Heart right ventricle (tissue), 16 donors: ENCODE measurements around the gene GPALPP1. TPM values are rescaled to one million over a fixed set of nuclear protein-coding genes. Genes with fewer than 3 reads are reported as not detected.
"Not testable (repeated sequence)": the region's sequence is repeated elsewhere in the genome, so short reads cannot be mapped to it uniquely, and the experiment has no call there.

Experiments used
- ATAC-seq, 8 donors: fragments of 200-7000 bp; cut with Tn5 transposase; one replicate each; pipeline ENCODE4 v1.9.1; 2020; ENCODE audit warnings: mild to moderate bottlenecking in 8 of 8, moderate library complexity in 8 of 8, moderate number of reproducible peaks in 1 of 8
- DNase-seq, 2 donors: peaks; one replicate each; pipeline ENCODE4 v3.0.0-alpha.2; 2020
- H3K27ac ChIP-seq, 10 donors: fragments of 200-600 bp; sonication (generic) in 2 of 10; one replicate each; pipeline versions ENCODE4 v1.5.0 to v1.8.0; 2020 to 2022; ENCODE audit warnings: mild to moderate bottlenecking in 3 of 10
- H3K27me3 ChIP-seq, 7 donors: fragments of 200-600 bp; one replicate each; pipeline ENCODE4 v1.8.0; 2021 to 2022; ENCODE audit warnings: mild to moderate bottlenecking in 2 of 7
- H3K36me3 ChIP-seq, 9 donors: fragments of 200-600 bp; sonication (generic) in 1 of 9; one replicate each; pipeline versions ENCODE4 v1.5.0 to v1.8.0; 2020 to 2022; ENCODE audit warnings: mild to moderate bottlenecking in 2 of 9
- H3K4me1 ChIP-seq, 9 donors: fragments of 200-600 bp; sonication (generic) in 1 of 9; one replicate each; pipeline versions ENCODE4 v1.5.0 to v1.8.0; 2020 to 2022; ENCODE audit warnings: mild to moderate bottlenecking in 4 of 9
- H3K4me3 ChIP-seq, 10 donors: fragments of 200-600 bp; sonication (generic) in 2 of 10; one replicate each; pipeline versions ENCODE4 v1.5.0 to v1.8.0; 2020 to 2022; ENCODE audit warnings: mild to moderate bottlenecking in 7 of 10, moderate library complexity in 2 of 10
- H3K9me3 ChIP-seq, 11 donors: fragments of 200-600 bp in 10 of 11; sonication (generic) in 2 of 11; one replicate each; pipeline versions ENCODE4 v1.5.0 to v1.8.0; 2013 to 2022; ENCODE audit warnings: mild to moderate bottlenecking in 2 of 11, control low read depth in 1 of 11, moderate library complexity in 1 of 11
- CTCF ChIP-seq, 9 donors: fragments of 200-600 bp; sonication (generic) in 2 of 9; IDR thresholded peaks; one replicate each; pipeline versions ENCODE4 v1.5.0 to v1.8.0; 2021 to 2022; ENCODE audit warnings: antibody characterized with exemption in 9 of 9, mild to moderate bottlenecking in 5 of 9, moderate library complexity in 1 of 9
- WGBS, 2 donors: extraction: QIAGEN DNeasy Blood & Tissue Kit; methylation state at CpG; one replicate each; pipeline ENCODE4 v1.1.7; 2013; ENCODE audit warnings: inconsistent platforms in 1 of 2; 5-methylcytosine and 5-hydroxymethylcytosine counted together
- intact Hi-C, 10 donors: fragments of 100-400 bp; cut with DNase I; formaldehyde crosslinking; loops; one replicate each; pipeline versions ENCODE4 v1.11.1 to v1.14.2; 2022
- long read RNA-seq, 3 donors: library from polyadenylated mRNA; unstranded; transcript quantifications; one replicate each; pipeline ENCODE4 v2.0.0, GENCODE V29; 2020 to 2021
- polyA plus RNA-seq, 2 donors: library from polyadenylated mRNA; stranded (reverse); fragments of 200-250 nt; gene quantifications; one replicate each; pipeline ENCODE4 v1.2.3, GENCODE V29; 2013
- total RNA-seq, 10 donors: library from RNA; stranded (reverse); fragmentation: NEBNext Ultra II Directional in 3 of 10; extraction: Animal tissue kit (Norgen Biotek cat#: 25700) in 3 of 10; gene quantifications; one replicate each; pipeline versions ENCODE4 v1.2.1 to v1.2.4, GENCODE V29; 2021 to 2023
- donor health status: Arrhythmogenic right ventricular cardiomyopathy.
- donor health status: ischemic (EF 13 %, LVEDD 7.1; RV severe dilation, severe dysfunction).
- donor health status: healthy with polysubstance abuse.
- donor health status: DM: no; HTN: yes; CAD: no.
- donor health status: DM: no; HTN: no; CAD: no.
- donor health status: ischemic (EF 25% LVEDD 6.9; RV normal size, moderate dysfunction).
- donor health status: ischemic (EF 25% LVEDD 5.7; RV mildly dilated, moderate dysfunction).
- donor health status: healthy.
- donor health status: DM: yes; HTN: yes; CAD: no.
- donor health status: Ischemic cardiomyopathy.
- donor health status: ischemic (EF 35%, LVEDD 5.7; RV mildly dilated, moderate dysfunction).
- donor health status: nonischemic (EF 11% LVEDD 7.7; RV severe dilation, severe dysfunction).
- donor health status: DM: yes; HTN: yes; CAD: no.
- donor health status: PGD.
- donor health status: ischemic (EF 29% LVEDD 5.4; RV normal size, mild dysfunction).
- donor health status: nonischemic (EF 23%, LVEDD 6.1; RV moderate dilation, normal function).

GPALPP1 gene
- total RNA-seq: 10 to 100 TPM; 10.9 to 16.5 (median 13.0) TPM
- polyA plus RNA-seq: 1 to 10 TPM; 5.7 to 6.7 TPM
- long read RNA-seq, donor 1, partial matches to known transcripts: 1 of 6 reads
- long read RNA-seq, donor 1, other reads (novel, unspliced or antisense): 3 of 6 reads
- long read RNA-seq, donor 2, partial matches to known transcripts: 3 of 5 reads
- long read RNA-seq, donor 2, other reads (novel, unspliced or antisense): 2 of 5 reads
- long read RNA-seq, donor 3, partial matches to known transcripts: 5 of 12 reads
- long read RNA-seq, donor 3, other reads (novel, unspliced or antisense): 4 of 12 reads

- peak within 1 kb of the TSS; percentile 51 to 94 (median 84) for H3K27ac ChIP-seq
- peaks cover 0 to 21% (median 0%) of the 10 kb centered on the region in 9 donors for H3K36me3 ChIP-seq
- intact Hi-C loops: loop anchor here in 1 of 10 donors (10.0 kb wide), 1 partner anchor 316 kb away; no protein-coding TSS in a partner anchor
- ATAC-seq: peak; percentile 96 to 99 (median 98)
- WGBS, 2 donors: 0% methylated on average over 66 of the region's 66 CpGs
- no peaks in the 10 kb centered on the region for H3K27me3 ChIP-seq
- TF ChIP-seq CTCF (IDR thresholded peaks at IDR 0.05): peak in 1 of 9 donors; percentile 7
- H3K9me3 ChIP-seq: no peaks in the 10 kb centered on the region
- H3K4me3 ChIP-seq: peak within 1 kb of the TSS; percentile 66 to 99 (median 92)
- peaks cover 0 to 48% (median 27%) of the 10 kb centered on the region in 9 donors for H3K4me1 ChIP-seq
- peak; percentile 89 to 96 for DNase-seq
Observed at GRCh38 chr13:44989071-44989889, at the start of gene GPALPP1, which contains the start of gene NUFIP1. Gene GPALPP1 (plus strand): TSS chr13:44989538. CDS start chr13:44989655, 117 bp downstream. Gene NUFIP1 (minus strand): TSS chr13:44989471. CDS start chr13:44989436, 35 bp downstream.

- 43 to 56% methylated on average over 4 of the region's 4 CpGs for WGBS, 2 donors
- H3K4me3 ChIP-seq, H3K27me3 ChIP-seq, DNase-seq, ATAC-seq, intact Hi-C loops, H3K27ac ChIP-seq, H3K9me3 ChIP-seq, H3K4me1 ChIP-seq: not testable (repeated sequence)
- peaks cover 0 to 34% (median 0%) of the 10 kb centered on the region in 9 donors for H3K36me3 ChIP-seq
Observed at GRCh38 chr13:44943411-44943810, 45.9 kb upstream of the GPALPP1 start.

GRCh38 chr13:44951184-44951583 lies 38.2 kb upstream of the GPALPP1 start:
- Histone ChIP-seq H3K27me3 (no peaks in the 10 kb centered on the region), H3K36me3 (peaks cover 0 to 13% (median 0%) of the 10 kb centered on the region in 9 donors), H3K4me3 (no peak overlapping the region), H3K27ac (no peak overlapping the region), H3K9me3 (no peaks in the 10 kb centered on the region), H3K4me1 (no peaks in the 10 kb centered on the region)
- intact Hi-C loops: no loop called here
- ATAC-seq (no peak), DNase-seq (no peak)
- TF ChIP-seq CTCF (IDR thresholded peaks at IDR 0.05): no peak

- 79 to 86% methylated on average over 2 of the region's 2 CpGs for WGBS, 2 donors
- Histone ChIP-seq H3K9me3 (no peaks in the 10 kb centered on the region), H3K4me3 (no peak overlapping the region), H3K27ac (no peak overlapping the region), H3K4me1 (no peaks in the 10 kb centered on the region), H3K27me3 (no peaks in the 10 kb centered on the region), H3K36me3 (peaks cover 0 to 17% (median 0%) of the 10 kb centered on the region in 9 donors)
- ATAC-seq (no peak), DNase-seq (no peak)
- TF ChIP-seq CTCF (IDR thresholded peaks at IDR 0.05): no peak
- intact Hi-C loops: no loop called here
Observed at GRCh38 chr13:44952671-44953070, 36.7 kb upstream of the GPALPP1 start.
